ENCODE measurements around the gene B3GALT5.

GRCh38 chr21:39649526-39649925 lies 36.8 kb downstream of the B3GALT5 start:
- TF ChIP-seq, protein P1, sequence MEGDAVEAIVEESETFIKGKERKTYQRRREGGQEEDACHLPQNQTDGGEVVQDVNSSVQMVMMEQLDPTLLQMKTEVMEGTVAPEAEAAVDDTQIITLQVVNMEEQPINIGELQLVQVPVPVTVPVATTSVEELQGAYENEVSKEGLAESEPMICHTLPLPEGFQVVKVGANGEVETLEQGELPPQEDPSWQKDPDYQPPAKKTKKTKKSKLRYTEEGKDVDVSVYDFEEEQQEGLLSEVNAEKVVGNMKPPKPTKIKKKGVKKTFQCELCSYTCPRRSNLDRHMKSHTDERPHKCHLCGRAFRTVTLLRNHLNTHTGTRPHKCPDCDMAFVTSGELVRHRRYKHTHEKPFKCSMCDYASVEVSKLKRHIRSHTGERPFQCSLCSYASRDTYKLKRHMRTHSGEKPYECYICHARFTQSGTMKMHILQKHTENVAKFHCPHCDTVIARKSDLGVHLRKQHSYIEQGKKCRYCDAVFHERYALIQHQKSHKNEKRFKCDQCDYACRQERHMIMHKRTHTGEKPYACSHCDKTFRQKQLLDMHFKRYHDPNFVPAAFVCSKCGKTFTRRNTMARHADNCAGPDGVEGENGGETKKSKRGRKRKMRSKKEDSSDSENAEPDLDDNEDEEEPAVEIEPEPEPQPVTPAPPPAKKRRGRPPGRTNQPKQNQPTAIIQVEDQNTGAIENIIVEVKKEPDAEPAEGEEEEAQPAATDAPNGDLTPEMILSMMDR (IDR thresholded peaks at IDR 0.05) = no peak
- no peak for TF ChIP-seq POLR2A (IDR thresholded peaks at IDR 0.05)
